Endothelial cell of umbilical vein (primary cell): Measurements from ENCODE around the gene PRL. TPM values are rescaled to one million over a fixed set of nuclear protein-coding genes. Genes with fewer than 3 reads are reported as not detected.

ENCODE experiments used
- BruUV-seq: library from RNA; stranded (reverse); fragments of 400-500 nt; replicated peaks from 2 replicates; lab custom pipeline; 2021; lab: Mats Ljungman, UMichigan
- CTCF ChIA-PET: fragments of 300-600, 350-600 bp; sonication (Branson Sonifier 250); formaldehyde crosslinking; loops from one replicate; lab custom pipeline; 2021; ENCODE audit warnings: antibody characterized with exemption, inconsistent platforms; lab: Charles Lee
- POLR2A ChIA-PET: fragments of 300-600, 350-600 bp; sonication (Branson Sonifier 250); formaldehyde crosslinking; loops from one replicate; lab custom pipeline; 2021; ENCODE audit warnings: antibody characterized with exemption, inconsistent platforms; lab: Charles Lee
- DNase-seq: peaks from one replicate; pipeline ENCODE4 v3.0.0-alpha.2; 2011; ENCODE audit warnings: low read depth, low spot score
- FAIRE-seq: peaks from 2 replicates; lab custom pipeline; 2011; peaks lifted over from hg19 to GRCh38; lab: Jason Lieb, UNC
- H2AFZ ChIP-seq: 2 replicates; pipeline ENCODE4 v1.6.0; 2012; ENCODE audit warnings: low read depth, low read length, control low read depth, inconsistent platforms
- H3K27ac ChIP-seq: 2 replicates; pipeline ENCODE4 v1.5.1; 2011; ENCODE audit warnings: low read depth, mild to moderate bottlenecking, control low read depth, low read length, moderate library complexity; ENCODE audit not compliant: insufficient read depth
- H3K27me3 ChIP-seq, 2 experiments: 2 replicates each; pipeline versions ENCODE4 v1.6.0 to v1.6.1; 2011; ENCODE audit warnings: low read length in 2 of 2, mixed read lengths in 1 of 2; ENCODE audit not compliant: control insufficient read depth in 2 of 2, insufficient read depth in 2 of 2
- H3K36me3 ChIP-seq, 2 experiments: 2 replicates in 1 of 2; 3 replicates in 1 of 2; pipeline ENCODE4 v1.5.1; 2011; ENCODE audit warnings: low read length in 2 of 2, mild to moderate bottlenecking in 1 of 2, moderate library complexity in 1 of 2; ENCODE audit not compliant: control insufficient read depth in 2 of 2, insufficient read depth in 2 of 2; ENCODE audit errors: extremely low read depth in 1 of 2
- H3K4me1 ChIP-seq: 3 replicates; pipeline ENCODE4 v1.5.1; 2011; ENCODE audit warnings: mild to moderate bottlenecking, low read length; ENCODE audit not compliant: control insufficient read depth, insufficient read depth; ENCODE audit errors: extremely low read depth
- H3K4me2 ChIP-seq: 2 replicates; pipeline ENCODE4 v1.6.1; 2011; ENCODE audit warnings: low read length, control low read depth, mixed read lengths; ENCODE audit not compliant: insufficient read depth
- H3K4me3 ChIP-seq, 3 experiments: fragments of 200-600 bp in 1 of 3; sonication (generic), shearing (Covaris generic) in 1 of 3; replicated peaks in 1 of 3; 2 replicates each; pipeline ENCODE4 v1.5.1; 2011 to 2016; ENCODE audit warnings: control low read depth in 3 of 3, low read length in 3 of 3, mild to moderate bottlenecking in 2 of 3, inconsistent platforms in 1 of 3, low read depth in 1 of 3, moderate library complexity in 1 of 3; ENCODE audit not compliant: insufficient read depth in 1 of 3
- H3K79me2 ChIP-seq: 2 replicates; pipeline ENCODE4 v1.6.0; 2012; ENCODE audit warnings: low read length, inconsistent platforms; ENCODE audit not compliant: control insufficient read depth, insufficient read depth
- H3K9ac ChIP-seq: replicated peaks from 2 replicates; pipeline ENCODE3; 2011; ENCODE audit warnings: low read length, control low read depth; ENCODE audit not compliant: insufficient read depth; ENCODE audit errors: extremely low read depth
- H3K9me1 ChIP-seq: replicated peaks from 3 replicates; pipeline ENCODE4 v1.6.0; 2011; ENCODE audit warnings: mild to moderate bottlenecking, low read length; ENCODE audit not compliant: control insufficient read depth, insufficient read depth; ENCODE audit errors: extremely low read depth
- H3K9me3 ChIP-seq: replicated peaks from 2 replicates; pipeline ENCODE4 v1.5.1; 2012; ENCODE audit warnings: low read length, inconsistent platforms; ENCODE audit not compliant: control insufficient read depth, insufficient read depth
- H4K20me1 ChIP-seq: replicated peaks from 2 replicates; pipeline ENCODE3; 2011; ENCODE audit warnings: mild to moderate bottlenecking, low read length; ENCODE audit not compliant: control insufficient read depth, insufficient read depth; ENCODE audit errors: extremely low read depth
- EZH2 ChIP-seq: IDR thresholded peaks from 2 replicates; pipeline ENCODE4 v1.6.1; 2012; ENCODE audit warnings: borderline replicate concordance, low read depth, mild to moderate bottlenecking, moderate library complexity, low read length, inconsistent platforms; ENCODE audit not compliant: severe bottlenecking
- FOS ChIP-seq: IDR thresholded peaks from 2 replicates; pipeline ENCODE4 v1.6.1; 2011; ENCODE audit warnings: mild to moderate bottlenecking, low read length, moderate library complexity, borderline replicate concordance; ENCODE audit not compliant: insufficient read depth
- GATA2 ChIP-seq: IDR thresholded peaks from 2 replicates; pipeline ENCODE4 v1.7.0; 2011; ENCODE audit warnings: low read depth, mild to moderate bottlenecking, moderate library complexity, mixed read lengths, low read length; ENCODE audit not compliant: insufficient read length, insufficient read depth
- JUN ChIP-seq: IDR thresholded peaks from 2 replicates; pipeline ENCODE4 v1.6.1; 2011; ENCODE audit warnings: borderline replicate concordance, low read depth; ENCODE audit not compliant: insufficient read length, insufficient read depth
- MYC ChIP-seq: IDR thresholded peaks from one replicate; pipeline ENCODE4 v1.6.1; 2011; ENCODE audit warnings: mild to moderate bottlenecking, low read depth, low read length
- POLR2A ChIP-seq: IDR thresholded peaks from 2 replicates; pipeline ENCODE4 v1.6.1; 2012; ENCODE audit warnings: low read depth, mild to moderate bottlenecking, control low read depth, low read length
- POLR2AphosphoS5 ChIP-seq: IDR thresholded peaks from 2 replicates; pipeline ENCODE4 v1.6.1; 2012; ENCODE audit warnings: low read depth, mild to moderate bottlenecking, control low read depth, low read length, moderate library complexity; ENCODE audit not compliant: insufficient read depth
- dilution Hi-C: fragments of 300-500 bp; cut with MboI; formaldehyde crosslinking; loops from one replicate; pipeline ENCODE4 v1.15.0; 2019; ENCODE audit warnings: low sequenced_read_pairs; ENCODE audit not compliant: extremely low pct_ligation_motif_present
- intact Hi-C: fragments of 100-400 bp; cut with micrococcal nuclease; formaldehyde crosslinking; loops from one replicate; pipeline ENCODE4 v1.10.0; 2022
- polyA plus RNA-seq, 4 experiments: library from polyadenylated mRNA; depleted of rRNA in 3 of 4; stranded (reverse) in 3 of 4; unstranded in 1 of 4; fragments of >200 nt; gene quantifications; 2 replicates each; pipeline versions ENCODE4 v1.2.1 to v1.2.3, GENCODE V29; 2011 to 2012; ENCODE audit warnings: missing spikeins in 1 of 4
- total RNA-seq: library from RNA; stranded (reverse); gene quantifications from 2 replicates; pipeline ENCODE4 v1.2.3, GENCODE V29; 2021
- TF ChIP-seq, protein P1 (sequence below): IDR thresholded peaks from 2 replicates; pipeline ENCODE4 v1.6.1; 2011; ENCODE audit not compliant: insufficient read depth, insufficient read length
- TF ChIP-seq, protein P2 (sequence below), 2 donors: IDR thresholded peaks; 1 replicate in 1 of 2; 2 replicates in 1 of 2; pipeline ENCODE4 v1.5.1; 2011; ENCODE audit warnings: low read length in 2 of 2, mild to moderate bottlenecking in 2 of 2, moderate library complexity in 2 of 2, control low read depth in 1 of 2, inconsistent platforms in 1 of 2, low read depth in 1 of 2; ENCODE audit not compliant: insufficient read depth in 1 of 2; ENCODE audit errors: extremely low read depth in 1 of 2

PRL gene
- total and polyA plus RNA-seq, 2 donors (not counting 3 experiments of a cell fraction or from before 2014, with no cell fraction given): not detected

DNA sequence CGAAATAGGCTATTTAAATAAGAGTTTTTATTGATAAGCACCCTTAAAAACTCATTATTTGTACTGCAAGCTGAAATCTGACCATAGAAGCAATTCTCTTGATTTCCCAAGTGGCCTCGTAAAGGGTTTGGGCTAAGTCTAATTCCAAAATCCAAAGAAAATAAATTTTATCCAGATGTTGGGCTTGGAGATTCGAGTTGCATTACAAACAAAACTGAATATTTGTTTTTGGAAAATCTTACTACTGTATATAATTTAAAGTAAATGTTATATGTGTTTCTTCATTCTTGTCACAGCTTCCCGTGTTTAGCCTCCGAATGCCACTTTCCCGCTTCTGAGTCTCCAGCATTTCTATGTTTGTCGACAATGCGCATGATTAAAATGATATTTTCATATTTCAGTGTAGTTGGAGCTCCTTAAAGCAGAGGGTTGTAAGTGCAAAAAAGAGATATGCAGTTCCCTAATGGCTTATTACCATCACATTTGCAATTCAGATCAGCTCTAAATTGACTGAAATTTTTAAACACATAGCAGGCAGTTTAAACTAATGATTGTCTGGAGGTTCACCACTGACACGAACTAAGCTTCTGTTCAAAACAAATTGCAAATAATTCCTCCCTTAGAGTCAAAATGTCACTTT is 47.0 kb downstream of the PRL start:
- no peaks in the 10 kb centered on the region for H3K9me1 ChIP-seq
- FAIRE-seq (no peak), DNase-seq (no peak)
- no peak overlapping the region for H3K4me2 ChIP-seq
- ChIA-PET POLR2A (no interaction called here), CTCF (interaction anchor here (0.5 to 1.1 kb wide), 4 partner anchors 9 to 661 kb away, joined by 3 read pairs; no protein-coding TSS in a partner anchor)
- no peaks in the 10 kb centered on the region for H3K79me2 ChIP-seq
- intact Hi-C loops (no loop called here), dilution Hi-C loops (no loop called here)
- no peaks in the 10 kb centered on the region for H4K20me1 ChIP-seq
- no peaks in the 10 kb centered on the region for H3K9me3 ChIP-seq
- H3K4me1 ChIP-seq: peaks cover 2% of the 10 kb centered on the region
- H3K36me3 ChIP-seq: no peaks in the 10 kb centered on the region
- H3K9ac ChIP-seq: no peak overlapping the region
- no TSS peak for BruUV-seq
- H3K4me3 ChIP-seq: no peak overlapping the region
- H2AFZ ChIP-seq: no peak overlapping the region
- TF ChIP-seq POLR2AphosphoS5 (no peak), MYC (no peak)
- H3K27me3 ChIP-seq: no peaks in the 10 kb centered on the region
- no peak overlapping the region for H3K27ac ChIP-seq

DNA sequence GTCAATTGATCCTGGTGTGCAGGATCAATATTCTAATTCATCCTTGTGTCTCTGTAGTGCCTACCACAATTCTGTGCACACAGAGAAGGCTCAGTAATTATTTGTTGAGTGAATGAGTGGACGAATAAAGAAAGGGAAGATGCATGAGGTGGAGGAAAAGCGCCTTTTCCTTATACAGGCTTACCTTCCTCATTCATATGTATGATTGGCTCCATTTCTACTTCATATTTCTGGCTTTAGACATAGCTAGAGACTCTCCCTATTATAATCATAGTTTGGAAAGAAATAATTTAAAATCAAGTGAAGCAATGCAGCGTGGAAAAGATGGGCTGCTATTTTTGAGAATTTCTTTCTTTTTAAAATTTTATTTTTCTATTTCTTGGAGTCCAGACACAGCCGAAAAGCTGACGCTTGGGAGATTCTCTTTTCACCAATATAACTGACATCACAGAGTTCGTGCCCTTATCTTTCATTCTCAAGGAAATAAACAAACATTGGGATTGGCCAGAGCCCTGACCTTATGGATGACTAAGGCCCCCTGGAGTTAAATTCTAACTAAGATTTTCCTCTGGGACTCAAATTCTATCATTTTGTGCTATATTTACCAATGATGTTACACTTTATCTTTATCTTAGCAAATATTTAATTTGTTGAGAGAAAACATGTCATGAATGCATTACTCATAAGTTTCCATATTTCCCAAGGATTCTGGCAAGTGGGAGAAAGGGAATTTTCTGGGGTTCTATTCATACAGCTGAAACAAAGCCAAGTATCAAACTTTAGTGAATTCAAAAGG is 48.1 kb downstream of the PRL start:
- no TSS peak for BruUV-seq

More for the DNA sequence above, 48.1 kb downstream of the PRL start:
- H3K9me3 ChIP-seq: no peaks in the 10 kb centered on the region
- intact Hi-C loops: no loop called here
- no peak overlapping the region for H3K9ac ChIP-seq
- H3K9me1 ChIP-seq: no peaks in the 10 kb centered on the region
- no peaks in the 10 kb centered on the region for H3K79me2 ChIP-seq
- H3K4me1 ChIP-seq: peaks cover 2% of the 10 kb centered on the region
- H2AFZ ChIP-seq: no peak overlapping the region
- DNase-seq (peak; percentile 28), FAIRE-seq (no peak)
- no peak overlapping the region for H3K4me2 ChIP-seq
- no peaks in the 10 kb centered on the region for H4K20me1 ChIP-seq
- no peak overlapping the region for H3K27ac ChIP-seq
- no peaks in the 10 kb centered on the region for H3K27me3 ChIP-seq
- H3K4me3 ChIP-seq: no peak overlapping the region
- ChIA-PET CTCF (interaction anchor here (1.1 kb wide), 1 partner anchor 57 kb away, joined by 3 read pairs; no protein-coding TSS in a partner anchor), POLR2A (no interaction called here)
- dilution Hi-C loops: no loop called here
- TF ChIP-seq POLR2A (no peak), EZH2 (no peak), FOS (no peak), JUN (no peak), GATA2 (no peak), POLR2AphosphoS5 (no peak), MYC (no peak)
- TF ChIP-seq, protein P1, sequence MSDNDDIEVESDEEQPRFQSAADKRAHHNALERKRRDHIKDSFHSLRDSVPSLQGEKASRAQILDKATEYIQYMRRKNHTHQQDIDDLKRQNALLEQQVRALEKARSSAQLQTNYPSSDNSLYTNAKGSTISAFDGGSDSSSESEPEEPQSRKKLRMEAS: no peak
- TF ChIP-seq, protein P2, sequence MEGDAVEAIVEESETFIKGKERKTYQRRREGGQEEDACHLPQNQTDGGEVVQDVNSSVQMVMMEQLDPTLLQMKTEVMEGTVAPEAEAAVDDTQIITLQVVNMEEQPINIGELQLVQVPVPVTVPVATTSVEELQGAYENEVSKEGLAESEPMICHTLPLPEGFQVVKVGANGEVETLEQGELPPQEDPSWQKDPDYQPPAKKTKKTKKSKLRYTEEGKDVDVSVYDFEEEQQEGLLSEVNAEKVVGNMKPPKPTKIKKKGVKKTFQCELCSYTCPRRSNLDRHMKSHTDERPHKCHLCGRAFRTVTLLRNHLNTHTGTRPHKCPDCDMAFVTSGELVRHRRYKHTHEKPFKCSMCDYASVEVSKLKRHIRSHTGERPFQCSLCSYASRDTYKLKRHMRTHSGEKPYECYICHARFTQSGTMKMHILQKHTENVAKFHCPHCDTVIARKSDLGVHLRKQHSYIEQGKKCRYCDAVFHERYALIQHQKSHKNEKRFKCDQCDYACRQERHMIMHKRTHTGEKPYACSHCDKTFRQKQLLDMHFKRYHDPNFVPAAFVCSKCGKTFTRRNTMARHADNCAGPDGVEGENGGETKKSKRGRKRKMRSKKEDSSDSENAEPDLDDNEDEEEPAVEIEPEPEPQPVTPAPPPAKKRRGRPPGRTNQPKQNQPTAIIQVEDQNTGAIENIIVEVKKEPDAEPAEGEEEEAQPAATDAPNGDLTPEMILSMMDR (IDR thresholded peaks at IDR 0.05; ENCODE audit: extremely low read depth in 1 of 2, insufficient read depth in 1 of 2, low read depth in 1 of 2, low read length in 2 of 2): no peak
- no peaks in the 10 kb centered on the region for H3K36me3 ChIP-seq
